ENCODE data around the gene AQP12A.
"Not testable (repeated sequence)": the region's sequence is repeated elsewhere in the genome, so short reads cannot be mapped to it uniquely, and the experiment has no call there.

Gene AQP12A

GRCh38 chr2:240691631-240692420 is at the start of gene AQP12A:
Gene AQP12A (plus strand): TSS chr2:240691866. CDS start chr2:240691914, 48 bp downstream.
- not testable (repeated sequence) for DNase-seq (ENCODE audit: low read depth, low spot score)

- DNase-seq (ENCODE audit: low read depth, low spot score): no peak
Observed at GRCh38 chr2:240642061-240642805, 49.4 kb upstream of the AQP12A start.

GRCh38 chr2:240642806-240643092 is 48.9 kb upstream of the AQP12A start:
- no peak for DNase-seq (ENCODE audit: low read depth, low spot score)

GRCh38 chr2:240643093-240643810 is 48.4 kb upstream of the AQP12A start:
- DNase-seq (ENCODE audit: low read depth, low spot score): no peak

- DNase-seq (ENCODE audit: low read depth, low spot score): no peak
Observed at GRCh38 chr2:240643811-240644150, 47.9 kb upstream of the AQP12A start.

- DNase-seq (ENCODE audit: low read depth, low spot score): no peak
Observed at GRCh38 chr2:240644171-240644651, 47.5 kb upstream of the AQP12A start.

- DNase-seq (ENCODE audit: low read depth, low spot score): no peak
Observed at GRCh38 chr2:240644859-240645301, 46.8 kb upstream of the AQP12A start.

- DNase-seq (ENCODE audit: low read depth, low spot score): no peak
Observed at GRCh38 chr2:240645346-240645745, 46.3 kb upstream of the AQP12A start.

- DNase-seq (ENCODE audit: low read depth, low spot score): no peak
Observed at GRCh38 chr2:240645801-240646175, 45.9 kb upstream of the AQP12A start.

- no peak for DNase-seq (ENCODE audit: low read depth, low spot score)
Observed at GRCh38 chr2:240646176-240646899, 45.3 kb upstream of the AQP12A start.

GRCh38 chr2:240646900-240647502 is 44.7 kb upstream of the AQP12A start:
- no peak for DNase-seq (ENCODE audit: low read depth, low spot score)

GRCh38 chr2:240647503-240648154 is 44.0 kb upstream of the AQP12A start:
- DNase-seq (ENCODE audit: low read depth, low spot score): no peak

- DNase-seq (ENCODE audit: low read depth, low spot score): no peak
Observed at GRCh38 chr2:240648155-240648649, 43.5 kb upstream of the AQP12A start.

GRCh38 chr2:240648650-240649275 is 42.9 kb upstream of the AQP12A start:
- no peak for DNase-seq (ENCODE audit: low read depth, low spot score)

GRCh38 chr2:240649331-240649730 is 42.3 kb upstream of the AQP12A start:
- DNase-seq (ENCODE audit: low read depth, low spot score): no peak

GRCh38 chr2:240650254-240650965 is 41.3 kb upstream of the AQP12A start:
- DNase-seq (ENCODE audit: low read depth, low spot score): no peak

- DNase-seq (ENCODE audit: low read depth, low spot score): no peak
Observed at GRCh38 chr2:240651185-240651584, 40.5 kb upstream of the AQP12A start.

GRCh38 chr2:240655931-240656886 is 35.5 kb upstream of the AQP12A start:
- DNase-seq (ENCODE audit: low read depth, low spot score): no peak
